Renal cortex interstitium (tissue), 11 donors: ENCODE results near the gene RAB7B. TPM values are rescaled to one million over a fixed set of nuclear protein-coding genes. Genes with fewer than 3 reads are reported as not detected.

Experiments
- DNase-seq, 11 donors: peaks; one replicate each; pipeline ENCODE4 v3.0.0-alpha.2; 2013; ENCODE audit warnings: low read depth in 9 of 11, low spot score in 4 of 11; ENCODE audit errors: extremely low read depth in 1 of 11
- polyA plus RNA-seq, 3 donors: library from polyadenylated mRNA; unstranded; fragments of 120-200 nt; gene quantifications; one replicate each; pipeline ENCODE4 v1.2.1, GENCODE V29; 2013; ENCODE audit not compliant: insufficient read length in 3 of 3

RAB7B gene
- polyA plus RNA-seq, 3 donors: 2.2 to 3.2 (median 3.1) TPM

DNA sequence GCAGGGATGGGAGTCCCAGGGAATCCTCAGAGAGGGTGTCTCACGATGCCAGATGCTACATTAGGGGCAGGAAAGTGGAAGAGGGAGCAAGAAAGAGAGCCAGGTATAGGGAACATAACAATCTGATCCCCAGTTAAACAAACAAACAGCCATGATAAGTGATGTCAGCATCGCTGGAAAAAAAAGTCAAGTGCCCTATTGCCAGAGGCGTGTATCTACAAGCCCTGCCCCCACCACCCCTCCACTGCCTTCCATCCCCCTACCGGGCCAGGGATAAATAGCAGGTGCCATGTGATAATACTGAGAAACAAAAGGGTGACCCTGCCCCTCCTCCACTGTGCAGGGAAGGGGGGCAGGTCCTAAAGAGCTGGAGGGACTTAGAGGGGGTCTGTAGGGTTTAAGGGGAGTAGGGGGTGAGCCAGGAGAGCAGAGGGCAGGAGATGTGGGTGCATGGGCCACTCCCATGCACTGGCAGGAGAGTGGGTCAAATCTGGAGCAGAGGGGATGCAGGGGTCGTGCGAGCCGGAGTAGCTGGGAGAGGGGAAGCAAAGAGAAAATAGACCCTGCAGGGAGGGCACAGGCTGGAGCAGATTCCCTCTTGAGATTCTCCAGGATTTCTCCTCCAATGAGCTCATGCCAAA lies 63.4 kb downstream of the RAB7B start:
- no peak for DNase-seq

DNA sequence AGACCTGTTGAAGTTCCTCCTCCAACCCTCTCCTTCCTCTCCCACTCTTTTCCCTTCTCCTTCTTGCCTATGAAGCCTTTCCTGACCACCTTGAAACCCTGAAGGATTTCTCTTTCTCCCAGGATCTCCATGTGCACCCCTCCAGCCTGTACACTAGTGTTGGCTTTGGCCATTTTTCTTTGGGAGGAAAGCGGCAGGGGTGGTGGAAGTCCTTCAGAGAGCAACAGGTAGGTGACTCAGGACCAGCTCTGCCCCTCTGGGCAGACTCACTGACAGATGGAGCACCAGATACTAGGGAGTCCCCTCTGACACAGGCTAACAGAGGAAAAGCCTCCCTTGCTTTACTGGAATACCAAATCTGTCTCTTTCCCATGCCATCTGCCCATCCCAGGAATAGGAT lies 64.5 kb downstream of the RAB7B start:
- no peak for DNase-seq

DNA sequence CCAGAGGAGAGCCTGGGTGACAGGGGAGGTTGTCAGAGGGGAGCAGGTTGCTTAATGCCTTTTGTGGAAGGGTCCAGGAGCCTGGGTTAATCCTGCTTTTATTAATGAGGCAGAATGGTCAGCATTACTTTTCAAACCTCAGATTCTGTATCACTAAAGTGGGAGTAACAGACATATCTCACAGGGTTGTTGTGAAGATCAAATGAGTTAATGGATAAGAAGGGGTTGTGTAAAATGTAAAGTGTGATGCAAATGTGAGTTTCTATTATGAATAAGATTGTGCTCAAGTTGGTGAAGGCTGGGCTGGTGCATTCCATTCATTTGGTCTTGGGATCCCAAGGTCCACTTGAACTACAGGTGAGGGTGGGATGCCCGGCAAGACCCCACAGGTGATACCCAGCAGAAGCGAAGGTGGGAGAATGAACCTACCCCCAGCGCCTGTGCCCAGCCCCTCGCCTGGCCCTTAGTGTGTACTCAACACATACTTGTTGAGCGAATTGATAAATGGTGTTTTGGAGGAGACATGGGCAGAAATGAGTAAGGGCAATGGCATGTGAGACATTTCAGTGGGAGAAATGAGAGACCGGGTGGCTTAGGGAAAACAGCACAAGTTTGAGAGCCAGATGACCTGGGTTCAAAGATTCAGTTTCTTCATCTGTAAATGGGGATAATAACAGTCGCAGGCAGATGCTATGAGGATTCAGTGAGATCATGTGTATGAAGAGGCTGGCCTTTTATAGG lies 66.2 kb downstream of the RAB7B start:
- DNase-seq: no peak

DNA sequence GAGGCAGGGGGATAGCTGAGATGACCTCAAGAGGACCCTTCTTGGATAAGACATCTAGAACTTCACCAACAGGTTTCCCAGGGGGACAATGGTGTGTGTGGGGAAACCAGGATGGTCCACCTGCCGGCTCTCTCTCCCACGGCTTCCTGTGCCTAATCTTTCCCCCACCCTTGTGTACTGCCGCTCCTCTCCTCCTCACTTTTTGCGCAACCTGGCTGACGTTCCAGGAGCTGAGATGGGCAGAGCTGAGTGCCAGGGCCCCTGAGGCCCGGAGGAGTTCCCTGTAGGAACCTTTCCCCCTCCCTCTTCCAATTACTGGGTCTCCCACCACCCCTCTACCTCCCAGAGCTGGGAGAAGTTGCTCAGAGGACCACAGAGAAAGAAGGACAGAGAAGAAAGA lies 66.9 kb downstream of the RAB7B start:
- no peak for DNase-seq

DNA sequence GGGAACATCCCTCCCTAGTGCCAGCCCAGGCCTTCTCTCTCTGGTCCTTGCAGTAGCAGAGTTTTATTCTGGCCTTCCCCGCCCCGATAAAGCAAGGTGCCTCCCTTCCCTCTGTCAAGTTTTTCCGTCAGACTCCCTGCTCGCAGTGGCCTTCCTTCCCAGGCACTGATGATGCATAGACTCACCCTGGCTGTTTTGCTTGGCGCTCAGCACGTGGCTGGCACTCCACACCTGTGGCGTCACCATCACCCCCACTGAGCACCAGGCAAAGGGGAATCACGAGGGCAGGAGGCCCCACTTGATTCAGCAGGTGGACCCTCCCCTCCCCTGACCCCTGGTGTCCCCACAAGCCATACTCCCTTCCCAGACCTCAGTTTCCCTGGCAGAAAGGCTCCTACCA lies 67.3 kb downstream of the RAB7B start:
- DNase-seq: no peak

DNA sequence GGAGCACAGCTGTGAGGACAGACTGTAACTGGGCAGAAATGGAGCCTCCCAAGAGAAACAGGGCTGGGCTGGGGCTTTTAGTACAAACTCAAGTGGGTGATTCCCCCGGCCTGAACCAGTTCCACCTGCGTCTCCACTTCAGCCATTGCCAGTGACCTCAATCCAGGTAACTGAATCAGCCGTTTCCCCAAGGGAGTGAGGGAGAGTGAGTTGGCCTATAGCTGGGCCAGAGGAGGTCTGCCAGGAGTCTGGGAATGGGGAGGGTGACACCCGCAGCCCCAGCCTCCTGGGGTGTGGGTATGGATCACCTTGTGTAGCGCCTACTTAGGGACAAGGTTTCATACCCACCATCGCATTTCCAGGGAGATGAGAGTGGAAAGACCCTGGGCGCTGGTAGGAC lies 68.4 kb downstream of the RAB7B start:
- no peak for DNase-seq

DNA sequence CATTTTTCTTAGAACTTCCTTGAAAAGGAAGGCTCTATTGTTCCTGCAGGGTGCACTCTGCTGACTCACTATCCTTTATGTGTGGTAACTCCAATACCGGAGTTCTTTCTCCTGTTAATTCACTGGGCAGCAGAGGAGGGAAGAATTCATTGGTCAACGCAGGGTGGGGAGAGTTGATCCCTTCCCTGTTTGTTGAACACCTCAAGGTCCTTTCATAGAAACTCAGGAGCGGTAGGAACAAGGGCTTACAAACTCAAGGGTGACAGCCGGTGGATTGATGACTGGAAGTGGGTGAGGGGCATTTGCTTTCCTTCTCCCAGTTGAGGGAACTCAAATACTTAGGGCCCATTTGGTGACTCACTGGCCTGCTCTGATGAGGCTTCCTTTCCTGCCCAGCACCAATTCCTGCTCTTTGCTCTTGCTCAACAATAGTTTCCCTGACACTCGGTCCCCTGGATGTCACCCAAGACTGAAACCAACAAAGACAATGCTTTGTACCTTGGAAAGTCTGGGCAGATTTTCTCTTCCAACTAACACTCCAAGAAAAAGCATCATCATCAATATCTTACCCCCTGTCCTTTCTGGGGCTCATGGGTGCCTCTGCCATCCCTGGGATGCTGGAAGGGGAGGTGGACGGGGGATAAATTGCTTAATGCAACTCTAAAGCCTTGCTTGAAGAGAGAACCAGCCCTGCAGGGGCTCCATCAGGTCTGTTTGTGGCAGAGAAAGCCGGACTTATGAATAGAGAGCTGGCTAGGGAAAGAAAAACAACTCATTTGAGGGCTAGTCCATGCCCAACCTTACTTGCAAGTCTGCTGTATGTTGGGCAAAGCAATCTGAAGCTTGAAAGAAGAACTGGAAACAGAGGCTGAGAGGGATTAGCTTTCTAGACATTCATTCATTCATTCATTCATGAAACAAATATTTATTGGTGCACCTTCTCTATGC lies 69.2 kb downstream of the RAB7B start:
- DNase-seq: no peak

DNA sequence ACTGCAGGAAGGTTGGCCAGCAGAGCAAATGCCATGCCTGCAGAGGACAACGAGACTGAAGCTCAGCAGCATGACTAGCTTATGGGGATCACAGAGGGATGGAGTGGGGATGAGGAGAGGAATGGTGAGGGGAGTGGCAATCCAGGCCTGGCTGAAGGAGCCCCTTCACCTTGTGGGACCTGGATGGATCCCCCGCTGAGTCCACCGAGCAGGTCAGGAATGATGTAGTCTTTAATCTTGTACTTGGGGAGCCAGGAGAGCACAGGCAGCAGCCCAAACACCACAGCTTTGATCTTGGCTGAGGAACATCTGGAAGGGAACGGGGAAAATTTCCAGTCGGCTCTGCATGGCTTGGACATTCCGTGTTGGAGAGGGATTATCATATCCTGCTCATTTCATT lies 70.4 kb downstream of the RAB7B start:
- DNase-seq: no peak

DNA sequence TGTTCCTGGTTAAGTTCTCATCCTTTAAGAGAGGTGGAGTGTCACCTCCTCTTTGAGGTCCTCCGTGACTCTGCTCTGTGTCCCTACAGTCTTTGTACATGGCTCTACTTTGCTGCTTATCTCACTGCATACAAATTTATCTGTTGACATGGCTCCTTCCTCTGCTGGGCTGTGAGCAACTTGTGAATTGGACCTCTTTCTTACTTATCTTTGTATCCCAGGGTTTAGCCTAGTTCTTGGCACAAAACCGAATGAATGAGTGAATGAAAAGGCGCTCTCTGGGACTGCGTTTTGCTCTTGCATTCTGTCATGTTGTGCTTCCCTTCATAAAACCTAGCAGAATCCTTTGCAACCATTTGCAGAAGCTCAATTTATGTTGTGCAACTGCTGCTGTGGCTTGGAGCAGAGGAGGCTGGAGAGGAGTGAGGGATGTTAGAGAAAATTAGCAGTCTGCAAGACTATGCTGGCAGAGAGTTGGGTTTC lies 72.4 kb downstream of the RAB7B start:
- no peak for DNase-seq

DNA sequence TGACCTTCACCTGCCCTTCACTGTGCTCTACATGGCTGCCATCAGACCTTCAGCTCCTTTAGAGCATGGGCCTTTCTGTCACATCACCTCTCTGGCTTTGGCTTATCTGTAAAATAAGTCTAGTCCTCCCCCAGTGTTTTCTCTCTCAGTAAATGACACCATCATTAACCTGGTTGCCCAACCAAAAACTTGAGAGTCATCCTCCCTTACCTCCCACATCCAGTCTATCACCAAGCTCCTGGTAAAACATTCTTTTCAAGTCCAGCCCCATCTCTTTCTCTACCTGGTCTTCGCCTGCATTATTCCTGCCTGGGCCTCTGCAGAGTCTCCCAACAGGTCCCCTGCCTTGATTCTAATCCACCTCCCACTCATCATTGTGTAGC lies 73.0 kb downstream of the RAB7B start:
- no peak for DNase-seq

DNA sequence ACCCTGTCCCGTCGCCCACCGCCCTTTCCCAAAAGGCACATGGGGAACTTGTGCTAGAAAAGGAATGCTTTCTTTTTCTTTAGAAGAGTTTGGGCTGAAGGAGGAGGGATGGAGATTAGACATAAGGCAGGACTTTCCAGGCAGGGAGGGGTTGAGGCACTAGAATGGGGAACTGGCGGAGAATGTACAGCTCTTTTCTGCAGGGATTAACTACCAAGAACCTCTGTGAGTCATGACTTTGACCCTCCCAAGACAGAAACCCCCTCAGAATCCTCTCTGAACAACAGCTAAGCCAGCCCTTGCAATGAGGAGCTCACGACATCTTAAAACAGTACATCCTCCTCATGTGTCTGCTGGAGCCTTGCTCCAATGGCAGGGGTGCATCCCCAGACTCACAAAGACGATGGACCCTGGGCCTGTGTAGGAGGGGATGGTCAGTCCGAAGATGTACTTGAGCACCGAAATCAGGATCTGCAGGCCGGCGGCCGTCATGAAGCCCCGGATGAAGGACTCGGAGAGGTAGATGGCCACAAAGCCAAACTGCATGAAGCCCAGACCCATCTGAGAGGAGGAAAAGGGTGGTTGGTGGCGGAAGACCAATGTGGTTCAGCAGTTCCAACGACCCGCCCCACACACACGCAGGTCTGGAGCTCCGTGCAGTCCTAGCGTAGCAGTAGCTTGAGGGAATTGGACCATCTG lies 73.5 kb downstream of the RAB7B start:
- no peak for DNase-seq

DNA sequence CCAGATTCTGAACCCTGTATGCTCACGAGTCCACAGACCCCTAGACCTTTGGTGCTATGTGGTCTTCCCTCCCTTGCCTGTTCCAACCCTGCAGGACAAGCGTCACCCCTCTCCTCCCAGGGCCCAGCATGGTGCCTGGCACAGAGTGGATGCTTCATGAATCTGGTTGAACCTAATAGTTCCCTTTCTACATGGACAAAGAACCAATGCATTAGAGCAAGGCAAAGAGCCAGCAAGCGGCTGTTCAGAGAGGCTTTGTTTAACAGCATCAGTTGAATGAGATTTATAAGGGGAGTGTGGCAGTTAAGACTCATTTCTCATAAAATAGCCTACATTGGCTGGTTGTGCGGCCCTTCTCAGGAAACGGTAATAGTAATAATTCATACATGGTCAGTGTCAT lies 74.9 kb downstream of the RAB7B start:
- DNase-seq: peak in 2 of 11 donors; percentile 17 to 24

DNA sequence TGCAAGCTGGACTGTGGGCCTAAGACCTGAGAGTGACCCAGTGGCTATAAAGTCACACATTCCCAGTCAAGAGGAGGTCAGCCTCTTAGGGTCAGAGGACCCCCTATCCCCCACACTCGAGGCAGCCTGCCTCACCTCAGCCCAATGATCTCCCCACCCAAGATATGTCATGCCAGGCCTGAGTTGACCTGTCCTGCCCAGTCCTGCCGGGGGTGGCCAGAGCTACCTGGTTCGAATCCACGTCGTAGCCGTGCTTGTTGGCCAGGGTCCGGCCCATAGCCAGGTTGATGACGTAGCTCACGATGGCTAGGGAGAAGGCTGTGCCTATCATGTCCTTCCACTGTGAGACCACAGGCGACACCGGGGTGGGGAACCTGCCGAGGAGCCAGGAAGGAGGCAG lies 75.5 kb downstream of the RAB7B start:
- no peak for DNase-seq

DNA sequence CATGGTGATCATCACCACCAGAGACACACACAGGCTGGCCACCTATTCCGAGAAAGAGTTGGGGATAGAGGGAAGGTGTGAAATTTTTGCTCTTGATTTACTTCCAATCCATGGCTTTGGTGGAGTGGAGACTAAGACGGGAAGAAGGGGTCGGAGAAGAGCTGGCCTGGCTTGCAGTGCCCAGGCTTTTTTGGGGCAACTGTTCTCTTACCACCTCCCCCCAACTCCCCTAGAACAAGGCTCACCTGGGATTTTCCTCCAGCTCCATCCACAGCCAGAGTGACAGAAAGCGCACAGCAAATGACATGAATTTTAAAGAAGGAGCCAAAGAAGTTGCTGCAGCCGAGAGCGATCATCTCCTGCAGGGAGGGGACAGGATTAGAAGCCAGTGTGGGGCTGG lies 75.9 kb downstream of the RAB7B start:
- DNase-seq: no peak

Other genes with a start within 250 kb of the RAB7B start
- gene RAB29, start 227.9 kb downstream of the RAB7B start, polyA plus RNA-seq: 10 to 100 TPM; 35.8 to 40.8 (median 37.0) TPM
- gene SLC41A1, start 190.2 kb downstream of the RAB7B start, polyA plus RNA-seq: 10 to 100 TPM; 31.2 to 32.5 (median 32.1) TPM
- gene PM20D1, start 153.3 kb downstream of the RAB7B start, polyA plus RNA-seq: 1 to 10 TPM in 1 of 3 donors, under 1 TPM in 2; 0.13 to 1.6 (median 0.67) TPM
- gene SLC26A9, start 59.9 kb downstream of the RAB7B start, polyA plus RNA-seq: under 1 TPM; 0.23 to 0.48 (median 0.42) TPM
- under 1 TPM; 0.10 to 0.23 (median 0.22) TPM for gene CTSE, start 20.5 kb upstream of the RAB7B start, polyA plus RNA-seq
- gene RHEX, start 49.8 kb upstream of the RAB7B start, polyA plus RNA-seq: 1 to 10 TPM; 2.9 to 4.5 (median 3.3) TPM
- gene AVPR1B, start 114.0 kb upstream of the RAB7B start, polyA plus RNA-seq: under 1 TPM; 0.79 to 0.95 (median 0.85) TPM
- gene FAM72A, start 199.4 kb upstream of the RAB7B start, polyA plus RNA-seq: 1 to 10 TPM; 4.6 to 6.2 (median 5.0) TPM
- 10 to 100 TPM; 50.9 to 69.4 (median 56.5) TPM for gene SRGAP2, start 200.1 kb upstream of the RAB7B start, polyA plus RNA-seq